Activated CD4-positive, CD25-positive, alpha-beta regulatory T cell treated with anti-CD3 and anti-CD28 coated beads, Interleukin-2, amount 50 U/mL, for 72 hours (primary cell): ENCODE data around the gene ZNF688.

Source experiments
- DNase-seq: peaks from one replicate; pipeline ENCODE4 v3.0.0; 2021

ZNF688 gene

DNA sequence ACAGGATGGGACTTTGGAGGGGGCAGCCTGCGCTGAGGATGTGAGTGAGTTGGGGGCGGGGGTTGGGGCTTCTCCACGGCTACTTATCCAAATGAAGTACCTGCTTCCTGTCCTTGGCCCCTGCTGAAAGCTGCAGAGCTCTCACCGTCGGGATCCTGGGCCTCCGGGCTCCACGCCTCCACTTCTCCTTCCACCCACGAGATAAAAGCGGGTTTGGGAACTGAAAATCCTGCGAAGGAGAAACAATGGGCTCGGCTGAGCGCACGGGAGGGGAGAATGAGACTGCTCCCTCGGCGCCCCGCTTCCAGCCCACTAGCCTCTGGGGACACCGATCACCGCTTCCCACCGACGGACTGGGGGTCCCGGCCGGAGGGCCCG lies 13.5 kb upstream of the ZNF688 start:
- no peak for DNase-seq

DNA sequence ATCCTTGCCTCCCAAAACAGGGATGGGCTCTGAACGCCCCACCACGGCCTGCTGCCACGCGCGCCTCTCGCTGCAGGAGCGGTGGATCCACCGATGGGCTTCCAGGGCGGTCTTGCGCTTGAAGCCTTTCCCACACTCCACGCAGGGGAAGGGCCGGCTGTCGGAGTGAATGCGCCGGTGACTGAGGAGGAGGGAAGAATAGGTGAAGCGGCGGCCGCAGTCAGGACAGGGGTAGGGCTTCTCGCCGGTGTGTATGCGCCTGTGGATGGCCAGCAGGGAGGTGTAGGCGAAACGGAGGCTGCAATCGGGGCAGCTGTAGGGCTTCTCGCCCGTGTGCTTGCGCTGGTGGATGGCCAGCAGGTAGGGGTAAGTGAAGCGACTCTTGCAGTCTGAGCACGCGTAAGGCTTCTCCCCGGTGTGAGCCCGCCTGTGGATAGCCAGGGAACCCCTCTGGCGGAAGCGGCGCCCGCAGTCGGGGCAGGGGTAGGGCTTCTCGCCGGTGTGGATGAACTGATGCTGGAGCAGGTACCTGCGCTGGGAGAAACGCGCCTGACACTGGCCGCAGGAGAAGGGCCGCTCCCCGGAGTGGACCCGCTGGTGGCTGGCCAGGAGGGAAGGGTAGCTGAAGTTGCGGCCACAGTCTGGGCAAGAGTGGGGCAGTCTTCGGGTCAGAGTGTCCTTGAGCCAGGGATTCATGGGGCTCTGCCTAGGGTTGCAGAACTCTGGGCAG lies 11.3 kb upstream of the ZNF688 start:
- no peak for DNase-seq

DNA sequence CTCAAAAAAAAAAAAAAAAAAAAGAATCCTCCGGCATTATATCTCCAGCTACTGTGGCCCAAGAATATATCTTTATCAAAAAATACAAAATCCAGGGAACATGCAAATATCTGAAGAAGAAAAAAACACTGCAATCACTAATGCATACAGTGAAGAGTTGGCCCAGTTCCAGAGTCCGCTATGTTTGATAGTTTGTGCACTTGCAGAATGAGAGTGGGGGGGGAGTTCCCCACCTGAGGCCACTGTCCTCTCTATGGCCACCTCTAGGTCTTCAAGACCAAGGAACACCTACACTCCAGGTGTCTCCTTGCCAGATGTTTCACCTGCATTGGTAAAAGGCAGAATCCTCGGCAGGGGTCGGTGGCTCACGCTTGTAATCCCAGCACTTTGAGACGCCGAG lies 9.9 kb upstream of the ZNF688 start:
- DNase-seq: no peak

DNA sequence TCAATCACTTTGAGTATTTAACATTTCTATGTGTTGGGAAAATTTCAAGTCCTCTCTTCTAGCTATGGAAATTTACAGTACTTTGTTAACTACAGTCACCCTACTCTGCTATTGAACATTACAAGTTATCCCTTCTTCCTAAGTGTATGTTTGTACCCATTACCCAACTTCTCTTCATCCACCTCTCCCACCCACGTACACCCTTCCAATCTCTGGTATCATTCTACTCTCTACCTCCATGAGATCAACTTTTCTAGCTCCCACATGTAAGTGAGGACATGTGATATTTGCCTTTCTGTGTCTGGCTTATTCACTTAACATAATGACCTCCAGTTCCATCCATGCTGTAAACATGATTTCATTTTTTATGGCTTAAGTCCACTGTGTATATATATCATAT lies 3.2 kb upstream of the ZNF688 start:
- DNase-seq: no peak

DNA sequence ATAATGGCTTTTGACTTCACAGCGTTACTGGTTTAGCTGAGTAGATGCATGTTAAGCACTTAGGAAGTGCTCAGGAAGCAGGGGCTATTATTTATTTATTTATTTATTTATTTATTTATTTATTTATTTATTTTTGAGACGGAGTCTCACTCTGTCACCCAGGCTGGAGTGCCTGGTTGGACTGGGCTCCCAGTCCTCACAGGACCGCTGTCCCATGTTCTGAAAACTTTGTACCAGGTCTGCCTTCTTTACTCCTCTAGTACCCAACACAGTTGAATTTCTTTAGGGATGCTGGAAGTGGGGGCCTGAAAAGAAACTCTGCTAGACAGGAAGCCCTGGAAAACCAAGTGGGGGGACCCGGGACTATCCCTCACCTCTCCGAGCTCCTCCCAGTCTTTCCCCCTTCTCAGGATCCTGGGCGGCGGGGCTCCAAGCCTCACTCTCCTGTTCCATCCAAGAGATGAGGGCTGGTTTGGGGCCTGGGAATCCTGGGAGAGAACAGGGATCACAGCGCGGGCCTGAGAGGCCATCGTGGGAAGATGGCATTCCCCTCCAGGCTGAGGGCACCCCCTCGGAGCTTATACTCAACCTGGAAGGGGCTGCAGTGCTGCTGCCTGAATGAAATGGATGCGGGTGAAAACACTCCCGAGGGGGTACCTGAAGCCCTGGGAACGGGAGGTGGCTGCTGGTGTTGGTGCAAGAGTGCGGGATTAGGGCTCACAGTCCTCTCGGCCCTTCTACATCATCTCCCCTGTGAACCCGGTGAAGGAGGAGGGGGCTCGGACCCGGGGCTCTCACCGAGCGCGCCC lies 674 bp downstream of the ZNF688 start:
- DNase-seq: no peak

DNA sequence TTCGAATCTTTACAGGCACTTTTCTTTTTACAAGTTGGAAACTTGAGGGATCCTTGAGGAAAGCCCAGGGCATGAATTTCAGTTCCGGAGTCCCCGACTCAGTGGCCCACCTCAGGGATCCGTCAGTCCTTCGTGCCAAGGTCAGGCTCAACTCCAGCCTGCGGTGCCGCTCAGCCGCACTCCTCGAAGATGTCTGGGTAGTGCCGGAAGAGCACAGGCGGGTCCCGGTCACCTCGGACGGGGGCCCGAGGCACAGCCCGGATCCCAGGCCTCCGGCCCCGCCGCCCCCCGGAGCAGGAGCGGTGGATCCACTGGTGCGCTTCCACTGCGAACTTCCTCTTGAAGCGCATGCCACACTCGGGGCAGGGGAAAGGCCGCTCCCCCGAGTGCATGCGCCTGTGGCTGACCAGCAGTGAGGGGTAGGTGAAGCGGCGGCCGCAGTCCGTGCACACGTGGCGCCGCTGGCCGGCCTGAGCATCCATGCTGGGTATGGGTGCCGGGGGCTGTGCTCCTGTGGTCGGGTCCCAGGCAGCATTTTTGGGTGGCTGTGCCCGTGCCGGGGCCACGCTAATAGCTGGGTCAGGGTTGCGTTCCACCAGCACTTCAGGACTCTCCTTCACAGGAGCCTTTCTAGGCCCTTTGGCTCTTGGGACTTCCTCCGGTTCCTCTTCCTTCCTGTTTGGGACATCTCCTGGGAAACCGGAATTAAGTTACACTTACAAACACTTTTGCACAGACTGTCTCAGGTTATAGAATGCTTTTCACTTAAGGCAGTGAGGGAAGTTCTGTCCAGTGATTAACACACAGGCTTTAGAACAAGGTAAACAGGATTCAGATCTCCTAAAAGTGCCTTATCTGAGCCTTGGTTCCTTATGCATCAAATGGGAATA lies 1.5 kb downstream of the ZNF688 start:
- DNase-seq: no peak

DNA sequence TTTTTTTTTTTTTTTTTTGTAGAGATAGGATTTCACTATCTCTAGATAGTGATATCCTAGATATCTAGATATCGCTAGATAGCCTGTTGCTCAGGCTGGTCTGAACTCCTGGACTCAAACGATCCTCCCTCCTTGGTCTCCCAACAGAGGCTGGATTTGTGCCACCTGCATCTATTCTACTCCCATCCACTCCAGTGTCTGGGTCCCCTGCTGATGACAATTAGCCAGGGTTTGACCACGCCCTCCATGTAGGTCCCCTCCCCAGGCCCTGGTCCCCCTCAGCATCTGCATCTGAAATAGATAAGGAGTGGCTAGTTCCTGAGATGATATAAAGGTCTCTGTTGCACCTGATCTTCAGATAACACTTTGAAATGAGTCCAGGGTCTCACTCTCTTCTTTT lies 2.2 kb downstream of the ZNF688 start:
- DNase-seq: no peak

DNA sequence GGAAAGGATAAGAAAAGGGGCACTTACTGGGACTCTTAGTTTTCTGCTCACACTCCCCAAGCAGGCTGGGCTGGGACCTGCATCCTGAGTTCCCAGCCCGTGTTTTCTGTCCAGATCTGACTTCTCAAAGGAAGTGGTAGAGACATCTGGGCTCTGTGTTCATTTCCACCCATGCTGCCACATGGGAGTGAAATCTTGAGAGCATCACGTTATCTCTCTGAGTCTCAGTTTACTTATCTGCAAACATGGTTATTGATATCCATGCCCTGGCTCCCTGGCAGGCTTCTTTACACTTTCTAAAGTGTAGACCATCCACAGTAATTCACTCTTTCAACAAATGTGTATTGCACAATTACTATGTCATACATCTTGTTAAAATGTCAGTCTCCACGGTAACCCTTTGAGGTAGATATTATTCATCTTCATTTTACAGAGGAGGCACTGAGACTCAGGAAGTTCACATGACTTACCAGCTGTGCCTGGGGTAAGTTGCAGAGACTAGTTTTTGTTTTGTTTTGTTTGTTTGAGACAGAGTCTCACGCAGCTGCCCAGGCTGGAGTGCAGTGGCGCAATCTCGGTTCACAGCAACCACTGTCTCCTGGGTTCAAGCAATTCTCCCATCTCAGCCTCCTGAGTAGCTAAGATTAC lies 3.4 kb downstream of the ZNF688 start:
- DNase-seq: no peak

DNA sequence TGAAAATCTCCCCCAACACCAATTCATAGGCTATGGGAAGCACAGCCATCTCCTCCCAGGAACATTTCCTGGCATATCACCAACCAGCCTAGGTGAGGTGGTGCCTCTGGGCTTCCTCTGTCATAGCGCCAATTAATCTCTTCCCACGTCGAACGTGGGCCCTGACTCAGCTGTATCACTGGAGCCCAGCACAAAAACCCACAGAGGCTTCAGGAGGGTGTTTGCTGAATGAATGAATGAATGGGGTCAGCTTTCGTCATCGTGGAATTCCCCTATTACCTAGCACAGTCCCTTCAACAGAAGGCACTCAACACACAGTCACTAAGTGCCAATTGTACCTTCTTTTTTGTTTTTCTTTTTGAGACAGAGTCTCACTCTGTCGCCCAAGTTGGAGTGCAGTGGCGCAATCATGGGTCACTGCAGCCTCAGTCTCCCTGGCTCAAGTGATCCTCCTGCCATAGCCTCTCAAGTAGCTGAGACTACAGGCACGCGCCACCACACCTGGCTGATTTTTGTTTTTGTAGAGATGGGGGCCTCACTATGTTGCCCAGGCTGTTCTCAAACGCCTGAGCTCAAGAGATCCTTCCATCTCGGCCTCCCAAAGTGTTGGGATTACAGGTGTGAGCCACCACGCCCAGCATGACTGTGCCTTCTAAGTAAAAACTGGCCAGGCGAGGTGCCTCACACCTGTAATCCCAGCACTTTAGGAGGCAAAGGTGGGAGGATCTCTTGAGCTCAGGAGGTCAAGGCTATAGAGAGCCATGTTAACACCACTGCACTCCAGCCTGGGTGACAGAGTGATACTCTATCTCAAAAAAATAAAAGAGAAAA lies 4.1 kb downstream of the ZNF688 start:
- peak; percentile 45 for DNase-seq

DNA sequence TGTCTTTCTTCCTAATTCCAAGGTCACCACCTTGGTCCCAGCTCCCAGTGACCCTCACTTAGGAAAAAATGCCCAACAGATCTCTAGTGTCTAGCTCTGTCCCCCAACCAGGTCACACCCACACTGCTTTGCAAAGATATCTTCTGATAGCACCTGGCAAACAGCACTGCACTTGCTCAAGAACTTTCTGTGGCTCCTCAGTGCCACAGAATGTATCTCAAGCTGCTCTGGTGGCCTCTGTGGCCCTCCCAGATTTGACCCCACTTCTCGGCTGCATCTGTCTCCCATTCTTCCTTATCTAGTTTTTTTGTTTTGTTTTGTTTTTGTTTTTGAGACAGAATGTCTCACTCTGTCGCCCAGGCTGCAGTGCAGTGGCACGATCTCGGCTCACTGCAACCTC lies 5.0 kb downstream of the ZNF688 start:
- DNase-seq: no peak

DNA sequence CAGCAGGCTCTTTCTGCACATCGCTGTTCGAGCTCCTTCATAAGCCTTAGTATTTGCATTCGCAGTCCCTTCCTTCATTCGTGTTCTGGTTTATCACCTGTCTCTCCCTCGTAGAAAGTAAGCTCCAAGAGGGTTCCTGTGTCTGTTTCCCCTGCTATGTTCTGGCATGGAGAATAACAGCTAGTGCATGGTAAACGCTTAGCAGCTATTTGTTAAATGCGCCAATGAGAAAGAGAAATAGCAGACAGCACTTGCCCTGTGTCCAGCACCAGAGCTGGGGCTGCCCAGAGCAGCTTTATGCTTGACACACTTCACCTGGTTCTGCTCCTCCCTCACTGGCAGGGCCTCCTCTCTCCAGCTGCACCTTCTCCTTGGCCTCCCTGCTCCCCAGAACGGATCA lies 5.5 kb downstream of the ZNF688 start:
- DNase-seq: no peak

DNA sequence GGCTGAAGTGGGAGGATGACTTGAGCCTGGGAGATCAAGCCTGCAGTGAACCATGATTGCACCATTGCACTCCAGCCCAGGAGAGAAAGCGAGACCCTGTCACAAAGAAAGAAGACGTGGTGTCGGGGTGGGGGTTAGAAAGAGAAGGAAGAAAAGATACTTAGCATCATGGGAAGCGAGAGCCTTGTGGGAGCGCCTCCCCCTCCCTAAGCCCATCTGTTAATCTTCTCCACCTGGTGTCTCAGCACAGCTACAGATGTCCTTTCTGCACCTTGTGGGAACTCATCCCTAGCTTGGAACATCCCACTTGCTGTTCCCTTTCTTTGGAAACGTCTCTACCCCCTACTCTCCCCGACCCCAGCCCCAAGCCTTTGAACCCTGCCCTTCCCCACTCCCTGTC lies 6.0 kb downstream of the ZNF688 start:
- DNase-seq: no peak

DNA sequence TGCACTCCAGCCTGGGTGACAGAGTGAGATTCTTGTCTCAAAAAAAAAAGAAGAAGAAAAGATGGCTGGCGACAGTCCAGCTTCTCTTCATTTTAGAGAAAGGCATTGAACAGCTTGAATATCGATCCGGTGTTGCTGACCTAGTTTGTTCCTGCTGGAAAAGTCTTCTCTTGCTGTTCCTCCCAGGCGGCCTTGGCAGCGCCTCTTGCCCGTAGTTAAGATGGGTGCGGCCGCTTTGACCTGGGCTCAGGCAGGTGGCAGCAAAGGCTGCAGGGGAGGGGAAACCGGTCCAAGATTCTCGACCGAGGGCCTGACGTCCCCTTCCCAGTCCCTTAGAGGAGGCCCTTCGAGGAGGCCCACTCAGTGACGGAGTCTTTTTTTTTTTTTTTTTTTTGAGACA lies 9.5 kb downstream of the ZNF688 start:
- DNase-seq: no peak

DNA sequence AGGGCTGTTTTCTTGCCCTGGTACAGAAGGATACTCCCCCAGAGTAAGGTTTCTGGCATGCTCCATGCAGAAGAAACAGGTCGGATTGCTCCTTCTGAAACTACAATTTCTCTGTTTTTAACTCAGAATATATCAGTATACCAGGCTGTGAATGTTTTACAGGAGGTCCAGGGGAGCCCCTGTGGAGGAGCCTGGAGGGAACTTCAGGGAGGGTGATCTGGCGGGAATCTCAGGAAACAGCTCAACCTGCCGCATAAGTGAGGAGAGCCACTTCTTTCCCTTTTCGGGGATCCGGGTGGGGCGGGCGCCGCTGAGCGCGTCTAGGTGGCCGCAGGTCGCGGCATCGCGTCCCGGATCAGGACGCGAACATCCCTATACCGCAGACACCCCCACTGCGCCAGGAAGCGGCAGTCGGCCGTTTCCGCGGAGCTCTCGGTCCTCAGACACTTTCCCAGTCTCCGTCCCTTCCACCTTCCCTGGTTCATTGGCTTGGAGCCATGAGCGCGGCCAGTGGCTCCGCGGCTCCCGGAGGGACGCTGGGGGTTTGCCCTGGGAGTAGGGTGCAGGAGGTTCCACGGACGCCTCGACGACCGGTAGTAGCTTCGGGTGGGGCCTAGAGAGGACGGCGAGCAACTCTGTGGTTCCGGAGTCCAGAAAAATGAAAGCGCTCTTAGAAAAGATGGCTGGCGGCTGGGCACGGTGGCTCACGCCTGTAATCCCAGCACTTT lies 10.3 kb downstream of the ZNF688 start:
- DNase-seq: peak; percentile 44

DNA sequence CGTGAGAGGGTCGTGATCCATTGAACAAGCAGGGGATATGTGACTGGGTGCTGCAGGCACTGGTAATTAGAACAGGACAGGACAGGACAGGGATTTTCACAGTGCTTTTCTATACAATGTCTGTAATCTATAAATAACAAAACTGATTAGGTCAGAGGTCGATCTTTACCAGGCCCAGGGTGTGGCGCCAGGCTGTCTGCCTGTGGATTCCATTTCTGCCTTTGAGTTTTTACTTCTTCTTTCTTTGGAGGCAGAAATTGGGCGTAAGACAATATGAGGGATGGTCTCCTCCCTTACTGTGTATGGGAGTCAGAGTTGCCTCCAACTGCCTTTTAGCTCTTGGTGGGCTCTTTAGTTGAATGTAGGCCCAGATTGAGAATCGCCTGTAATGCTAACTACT lies 11.8 kb downstream of the ZNF688 start:
- no peak for DNase-seq

DNA sequence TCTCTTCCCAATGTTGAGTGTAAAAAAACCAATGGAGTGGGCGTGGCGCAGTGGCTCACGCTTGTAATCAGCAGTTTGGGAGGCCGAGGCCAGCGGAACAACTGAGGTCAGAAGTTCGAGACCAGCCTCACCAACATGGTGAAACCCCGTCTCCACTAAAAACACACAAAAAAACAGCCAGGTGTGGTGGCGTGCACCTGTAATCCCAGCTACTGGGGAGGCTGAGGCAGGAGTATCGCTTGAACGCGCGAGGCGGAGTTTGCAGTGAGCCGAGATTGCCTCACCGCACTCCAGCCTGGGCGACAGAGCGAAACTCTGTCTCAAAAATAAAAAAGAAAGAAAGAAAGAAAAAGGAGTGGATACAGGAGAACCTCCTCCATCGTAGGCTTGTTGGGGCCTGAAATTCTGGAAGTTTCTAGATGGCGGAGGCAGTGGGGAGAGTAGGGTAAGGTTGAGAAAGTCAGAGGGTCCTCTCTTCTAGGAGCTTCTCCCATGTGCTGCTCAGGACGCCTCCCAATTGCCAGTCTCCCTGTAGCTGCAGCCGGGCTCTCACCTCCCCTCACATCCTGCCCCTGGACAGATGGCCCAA lies 12.6 kb downstream of the ZNF688 start:
- no peak for DNase-seq

DNA sequence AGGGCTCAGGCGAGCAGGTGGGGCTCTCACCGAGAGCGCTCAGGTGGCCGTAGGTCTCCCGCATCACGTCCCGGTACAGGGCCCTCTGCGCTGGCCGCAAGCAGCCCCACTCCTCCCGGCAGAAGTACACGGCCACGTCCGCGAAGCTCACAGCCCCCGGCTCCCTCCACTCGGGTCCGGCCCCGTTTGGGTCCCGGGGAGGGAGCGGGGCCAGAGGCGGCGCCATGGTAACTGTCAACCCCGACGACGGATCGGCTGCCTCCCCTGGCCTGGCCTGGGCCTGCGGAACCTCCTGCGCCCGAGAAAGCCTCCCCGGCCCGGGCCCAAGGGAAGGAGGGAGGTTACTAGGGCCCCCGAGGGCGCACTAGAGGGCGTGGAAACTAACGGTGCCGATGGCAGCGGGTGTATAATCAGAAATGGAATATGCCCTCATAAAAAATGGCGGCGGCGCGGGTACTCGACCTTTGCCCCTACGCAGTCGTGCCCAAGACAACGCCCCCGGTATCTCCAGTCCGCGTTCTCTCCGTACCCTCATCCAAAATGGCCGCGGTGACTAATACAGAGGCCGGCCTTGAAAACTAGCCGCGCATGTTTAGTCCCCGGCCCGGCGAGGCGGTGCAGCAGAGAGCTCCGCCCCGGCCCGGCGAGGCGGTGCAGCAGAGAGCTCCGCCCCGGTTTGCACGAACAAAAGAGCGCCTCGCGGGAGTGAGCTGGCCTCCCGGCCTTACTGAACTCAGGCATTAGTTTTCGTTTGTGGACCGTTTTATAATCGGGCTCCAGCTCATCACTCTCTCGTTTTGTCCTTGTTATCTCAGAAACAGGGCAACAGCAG lies 13.3 kb downstream of the ZNF688 start, which contains the start of gene ZNF764:
ZNF764 (minus strand) TSS at position 418 of the 832 bp plus-strand sequence; CDS start at position 226, 192 bp downstream.
- peak; percentile 96 for DNase-seq

DNA sequence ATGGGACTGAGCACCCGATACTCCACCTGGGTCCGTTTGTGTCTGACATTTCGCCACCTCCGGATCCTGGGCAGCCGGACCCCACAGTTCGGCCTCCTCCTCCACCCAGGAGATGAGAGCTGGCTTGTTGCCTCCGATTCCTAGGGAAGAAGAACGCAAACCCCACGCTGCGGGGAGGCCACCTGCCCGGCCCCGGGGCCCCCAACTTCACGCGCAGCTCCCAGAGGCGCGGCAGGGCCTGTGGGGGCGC lies 13.9 kb downstream of the ZNF688 start:
- no peak for DNase-seq

DNA sequence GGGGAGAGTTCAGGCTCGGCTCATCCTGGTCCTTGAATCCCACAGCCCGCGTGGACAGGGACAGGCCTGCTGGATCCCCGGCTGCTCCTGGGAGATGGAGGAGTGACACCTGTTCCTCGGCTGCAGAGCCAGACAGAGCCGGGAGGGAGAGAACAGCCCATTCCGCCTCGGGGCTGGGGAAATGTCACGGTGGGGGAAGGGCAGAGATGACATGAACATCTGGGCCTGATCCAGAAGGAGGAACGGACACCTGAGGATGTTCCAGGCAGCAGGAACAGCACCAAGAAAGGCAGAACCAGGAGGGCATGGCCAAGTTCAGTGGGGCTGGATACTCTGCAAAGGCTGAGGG lies 15.4 kb downstream of the ZNF688 start:
- no peak for DNase-seq
